ENCODE measurements around the gene ACSL6. TPM values are rescaled to one million over a fixed set of nuclear protein-coding genes. Genes with fewer than 3 reads are reported as not detected.

Gene ACSL6
- total RNA-seq, 1 donor from 2014 or later, result not detected

DNA sequence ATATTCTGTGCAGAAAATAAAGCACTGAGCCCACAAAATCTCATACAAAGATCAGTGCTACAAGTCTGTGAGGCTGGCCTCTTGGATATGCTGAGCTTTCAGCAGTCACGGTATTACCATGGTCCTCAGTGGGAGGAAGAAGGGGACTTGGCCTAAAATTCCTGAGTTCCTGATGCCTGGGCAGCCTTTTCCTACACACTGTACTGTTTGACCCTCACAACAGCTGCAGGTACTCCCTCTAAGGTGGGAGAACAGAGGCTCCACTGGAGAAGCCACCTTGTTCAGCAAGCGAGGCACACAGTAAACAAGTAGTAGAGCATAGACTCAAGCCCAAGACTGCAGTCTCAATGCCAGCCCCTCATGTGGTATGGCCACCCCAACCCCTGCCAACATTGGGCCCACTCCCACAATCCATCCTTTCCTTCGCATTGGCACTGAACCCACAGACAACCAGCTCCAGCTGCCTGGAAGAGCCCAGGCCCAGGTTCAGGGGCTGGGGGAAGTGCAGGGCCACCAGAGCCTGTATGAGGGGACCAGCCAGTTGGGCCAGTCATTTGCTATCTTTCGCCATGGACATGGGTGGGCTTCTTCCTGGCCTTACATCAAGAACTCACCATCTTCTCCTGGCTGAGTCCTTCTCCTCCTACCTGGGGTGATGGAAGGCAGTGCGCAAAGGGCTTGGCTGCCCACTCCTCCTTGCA is 14.3 kb downstream of the ACSL6 start:
- TF ChIP-seq EZH2 (IDR thresholded peaks at IDR 0.05), result no peak
- no peak for TF ChIP-seq EZH2phosphoT487 (IDR thresholded peaks at IDR 0.05)
- TF ChIP-seq, protein P1, sequence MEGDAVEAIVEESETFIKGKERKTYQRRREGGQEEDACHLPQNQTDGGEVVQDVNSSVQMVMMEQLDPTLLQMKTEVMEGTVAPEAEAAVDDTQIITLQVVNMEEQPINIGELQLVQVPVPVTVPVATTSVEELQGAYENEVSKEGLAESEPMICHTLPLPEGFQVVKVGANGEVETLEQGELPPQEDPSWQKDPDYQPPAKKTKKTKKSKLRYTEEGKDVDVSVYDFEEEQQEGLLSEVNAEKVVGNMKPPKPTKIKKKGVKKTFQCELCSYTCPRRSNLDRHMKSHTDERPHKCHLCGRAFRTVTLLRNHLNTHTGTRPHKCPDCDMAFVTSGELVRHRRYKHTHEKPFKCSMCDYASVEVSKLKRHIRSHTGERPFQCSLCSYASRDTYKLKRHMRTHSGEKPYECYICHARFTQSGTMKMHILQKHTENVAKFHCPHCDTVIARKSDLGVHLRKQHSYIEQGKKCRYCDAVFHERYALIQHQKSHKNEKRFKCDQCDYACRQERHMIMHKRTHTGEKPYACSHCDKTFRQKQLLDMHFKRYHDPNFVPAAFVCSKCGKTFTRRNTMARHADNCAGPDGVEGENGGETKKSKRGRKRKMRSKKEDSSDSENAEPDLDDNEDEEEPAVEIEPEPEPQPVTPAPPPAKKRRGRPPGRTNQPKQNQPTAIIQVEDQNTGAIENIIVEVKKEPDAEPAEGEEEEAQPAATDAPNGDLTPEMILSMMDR (IDR thresholded peaks at IDR 0.05), result no peak
- H3K4me3 ChIP-seq, result no peak overlapping the region
- H3K36me3 Mint-ChIP-seq, result no peaks in the 10 kb centered on the region
- no peaks in the 10 kb centered on the region for H3K36me3 ChIP-seq
- H3K27ac Mint-ChIP-seq, result no peak overlapping the region
- DNase-seq (ENCODE audit: low spot score), result no peak
- H3K9me3 ChIP-seq (ENCODE audit: low read depth), result no peaks in the 10 kb centered on the region
- H3K9me3 Mint-ChIP-seq, result no peaks in the 10 kb centered on the region
- no peaks in the 10 kb centered on the region for H3K79me2 ChIP-seq (ENCODE audit: low read depth)
- no peaks in the 10 kb centered on the region for H4K20me1 ChIP-seq (ENCODE audit: low read depth)
- no peaks in the 10 kb centered on the region for H3F3A ChIP-seq (ENCODE audit: low read depth)
- peaks cover 47% of the 10 kb centered on the region for H3K4me1 Mint-ChIP-seq
- peaks cover 8% of the 10 kb centered on the region for H3K27me3 Mint-ChIP-seq (ENCODE audit: insufficient read depth, low read depth)
- H3K9ac ChIP-seq, result no peak overlapping the region
- peaks cover 14% of the 10 kb centered on the region for H3K4me1 ChIP-seq
- no peak overlapping the region for H2AFZ ChIP-seq (replicated peaks)
- H3K4me2 ChIP-seq, result no peak overlapping the region
- H3K4me3 Mint-ChIP-seq, result no peak overlapping the region
- no peak overlapping the region for H3K27ac ChIP-seq
- H3K27me3 ChIP-seq, result no peaks in the 10 kb centered on the region

DNA sequence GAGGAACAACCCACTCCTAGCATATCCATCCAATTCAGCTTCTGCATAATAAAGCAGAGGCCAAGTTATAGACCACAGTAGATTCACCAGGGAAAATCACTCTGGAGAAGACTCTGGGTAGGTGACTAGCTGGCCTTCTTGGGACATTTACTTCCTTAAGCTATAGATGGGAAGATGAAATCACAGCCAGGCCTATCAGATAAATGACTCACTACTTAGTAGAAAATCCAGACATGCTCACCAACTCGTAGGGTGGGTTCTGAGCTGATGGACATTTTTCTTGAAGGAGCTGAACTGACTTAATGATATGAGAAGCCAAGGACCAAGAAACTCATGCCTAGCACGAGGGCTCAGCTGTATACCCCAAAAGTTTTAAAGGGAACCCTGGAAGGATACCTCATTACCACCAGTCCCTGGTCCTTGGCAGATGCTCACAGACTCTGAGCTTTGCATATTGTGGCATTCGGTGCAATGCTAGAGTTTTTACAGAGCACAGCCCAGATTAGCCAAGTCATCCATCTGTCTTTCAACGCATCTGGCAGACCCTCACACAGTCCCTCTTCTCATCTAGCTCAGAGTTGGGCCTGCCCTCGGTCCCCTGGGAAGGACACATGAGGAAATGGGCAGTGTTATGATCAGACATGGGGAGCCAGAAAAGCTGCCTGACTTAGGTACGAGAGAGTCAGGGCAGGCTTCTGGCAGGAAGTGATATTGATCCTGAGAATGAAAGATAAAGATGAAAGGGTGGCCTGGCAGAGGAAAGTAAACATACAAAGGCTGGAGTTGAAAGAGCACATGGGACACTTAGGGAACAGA is 15.0 kb downstream of the ACSL6 start:
- peaks cover 11% of the 10 kb centered on the region for H3K4me1 ChIP-seq
- no peak overlapping the region for H3K27ac ChIP-seq

DNA sequence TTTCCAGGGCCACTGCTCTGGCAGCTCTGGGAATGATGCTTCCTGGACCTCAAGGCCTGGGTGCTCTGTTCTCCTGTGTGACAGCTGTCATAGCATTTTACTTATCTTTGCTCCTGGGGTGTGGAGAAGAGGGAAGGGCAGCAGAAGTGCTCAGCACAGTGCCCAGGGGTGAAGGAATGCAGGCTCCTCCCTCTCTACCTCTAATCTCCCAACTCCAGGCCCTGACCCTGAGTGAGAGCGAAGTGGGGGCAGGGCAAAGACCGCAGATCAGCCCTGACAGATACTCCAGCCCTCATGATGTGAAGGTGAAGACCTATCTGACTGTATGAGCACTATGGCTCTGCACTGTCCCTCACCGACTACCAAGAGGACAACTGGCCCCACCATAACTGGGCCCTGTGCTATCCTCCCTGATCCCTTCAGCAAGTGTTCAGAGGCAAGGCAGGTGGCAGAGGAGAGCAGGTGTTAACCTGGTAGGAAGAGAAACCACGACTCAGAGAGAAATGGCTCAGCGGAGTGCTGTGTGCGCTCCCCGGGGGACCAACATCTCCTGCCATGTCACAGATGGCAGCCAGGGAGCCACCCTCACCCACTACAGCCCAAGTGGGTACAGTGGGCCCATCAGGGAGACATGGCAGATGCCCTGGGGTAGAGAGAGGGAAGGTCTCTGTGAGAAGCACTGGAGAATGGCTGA is 16.8 kb downstream of the ACSL6 start:
- Histone ChIP-seq H3K4me2 (no peak overlapping the region), H3F3A (ENCODE audit: low read depth) (no peaks in the 10 kb centered on the region), H3K27me3 (no peaks in the 10 kb centered on the region), H3K4me3 (no peak overlapping the region), H3K36me3 (no peaks in the 10 kb centered on the region), H3K4me1 (peaks cover 10% of the 10 kb centered on the region), H3K9me3 (ENCODE audit: low read depth) (no peaks in the 10 kb centered on the region), H3K27ac (no peak overlapping the region), H4K20me1 (ENCODE audit: low read depth) (no peaks in the 10 kb centered on the region), H3K9ac (no peak overlapping the region), H2AFZ (replicated peaks) (no peak overlapping the region), H3K79me2 (ENCODE audit: low read depth) (no peaks in the 10 kb centered on the region)
- TF ChIP-seq, protein P1 (IDR thresholded peaks at IDR 0.05), result no peak
- TF ChIP-seq EZH2phosphoT487 (IDR thresholded peaks at IDR 0.05), result no peak
- TF ChIP-seq EZH2 (IDR thresholded peaks at IDR 0.05), result no peak
- no peaks in the 10 kb centered on the region for H3K36me3 Mint-ChIP-seq
- H3K4me3 Mint-ChIP-seq, result no peak overlapping the region
- H3K4me1 Mint-ChIP-seq, result peaks cover 26% of the 10 kb centered on the region
- H3K27me3 Mint-ChIP-seq (ENCODE audit: insufficient read depth, low read depth), result peaks cover 7% of the 10 kb centered on the region
- DNase-seq (ENCODE audit: low spot score), result peak; percentile 38
- no peak overlapping the region for H3K27ac Mint-ChIP-seq
- no peaks in the 10 kb centered on the region for H3K9me3 Mint-ChIP-seq

More for the DNA sequence above, 15.0 kb downstream of the ACSL6 start:
- Histone ChIP-seq H3K9ac (no peak overlapping the region), H3F3A (ENCODE audit: low read depth) (no peaks in the 10 kb centered on the region), H3K79me2 (ENCODE audit: low read depth) (no peaks in the 10 kb centered on the region), H3K9me3 (ENCODE audit: low read depth) (no peaks in the 10 kb centered on the region), H3K4me2 (no peak overlapping the region), H3K4me3 (no peak overlapping the region), H4K20me1 (ENCODE audit: low read depth) (no peaks in the 10 kb centered on the region), H2AFZ (replicated peaks) (no peak overlapping the region), H3K27me3 (no peaks in the 10 kb centered on the region), H3K36me3 (no peaks in the 10 kb centered on the region)
- H3K27ac Mint-ChIP-seq, result no peak overlapping the region
- TF ChIP-seq EZH2 (IDR thresholded peaks at IDR 0.05), result no peak
- no peak for TF ChIP-seq EZH2phosphoT487 (IDR thresholded peaks at IDR 0.05)
- TF ChIP-seq, protein P1 (IDR thresholded peaks at IDR 0.05), result no peak
- no peaks in the 10 kb centered on the region for H3K36me3 Mint-ChIP-seq
- H3K4me1 Mint-ChIP-seq, result peaks cover 40% of the 10 kb centered on the region
- DNase-seq (ENCODE audit: low spot score), result no peak
- H3K9me3 Mint-ChIP-seq, result no peaks in the 10 kb centered on the region
- peaks cover 5% of the 10 kb centered on the region for H3K27me3 Mint-ChIP-seq (ENCODE audit: insufficient read depth, low read depth)
- no peak overlapping the region for H3K4me3 Mint-ChIP-seq

All from neural progenitor cell (in vitro differentiated cells).